Activated CD4-positive, alpha-beta T cell treated with anti-CD3 and anti-CD28 coated beads, Interleukin-2, amount 50 U/mL, for 16 hours (primary cell): ENCODE data around the gene PANK2.
A peak's percentile ranks its signal among the peaks of the same experiment; 100 is the strongest.

Experiments
- DNase-seq: peaks from one replicate; pipeline ENCODE4 v3.0.0-alpha.2; 2020

The PANK2 gene

DNA sequence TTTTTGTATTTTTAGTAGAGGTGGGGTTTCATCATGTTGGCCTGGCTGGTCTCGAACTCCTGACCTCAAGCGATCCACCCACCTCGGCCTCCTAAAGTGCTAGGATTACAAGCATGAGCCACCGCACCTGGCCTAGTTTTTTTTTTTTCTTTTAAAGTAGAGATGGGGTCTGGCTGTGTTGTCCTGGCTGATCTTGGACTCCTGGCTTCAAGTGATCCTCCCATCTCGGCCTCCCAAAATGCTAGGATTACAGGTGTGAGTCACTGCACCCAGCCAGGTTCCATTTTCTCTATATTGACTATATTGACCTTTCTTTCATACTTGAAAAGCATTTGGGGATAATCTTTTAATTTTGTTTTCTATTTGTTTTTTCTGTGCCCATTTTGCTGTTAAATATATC is 13.3 kb downstream of the PANK2 start:
- no peak for DNase-seq

DNA sequence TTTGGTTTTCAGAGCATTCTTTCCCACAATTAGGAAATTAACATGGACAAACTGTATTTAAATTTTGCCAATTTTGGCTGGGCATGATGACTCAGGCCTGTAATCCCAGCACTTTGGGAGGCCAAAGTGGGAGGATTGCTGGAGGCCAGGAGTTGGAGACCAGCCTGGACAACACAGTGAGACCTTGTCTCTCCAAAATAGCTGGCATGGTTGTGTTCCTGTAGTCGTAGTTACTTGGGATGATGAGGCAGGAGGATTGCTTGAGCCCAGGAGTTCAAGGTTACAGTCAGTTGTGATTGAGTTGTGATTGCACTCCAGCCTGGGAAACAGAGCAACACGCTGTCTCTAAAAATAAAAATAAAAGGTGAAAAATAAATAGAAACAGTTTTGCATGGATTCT is 15.0 kb downstream of the PANK2 start:
- no peak for DNase-seq

DNA sequence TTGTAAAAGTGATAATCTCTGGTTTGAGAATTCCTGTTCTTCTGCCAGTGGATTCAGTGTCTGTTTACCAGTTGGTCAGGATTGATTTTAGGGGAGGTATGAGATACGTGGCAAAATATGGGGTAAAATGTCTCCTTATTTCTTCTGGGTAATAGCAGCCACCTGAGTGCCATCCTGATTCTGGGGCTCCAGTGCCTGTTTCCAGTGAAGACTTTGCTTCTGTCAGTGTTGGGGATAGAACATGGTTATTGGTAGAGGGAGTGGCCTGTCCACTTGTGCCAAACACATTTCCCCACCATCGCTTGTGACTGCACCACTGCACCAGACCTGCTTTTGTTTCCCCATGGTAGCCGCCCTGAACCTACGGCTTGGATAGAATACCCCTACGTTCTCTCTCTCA is 15.7 kb downstream of the PANK2 start:
- DNase-seq: no peak

DNA sequence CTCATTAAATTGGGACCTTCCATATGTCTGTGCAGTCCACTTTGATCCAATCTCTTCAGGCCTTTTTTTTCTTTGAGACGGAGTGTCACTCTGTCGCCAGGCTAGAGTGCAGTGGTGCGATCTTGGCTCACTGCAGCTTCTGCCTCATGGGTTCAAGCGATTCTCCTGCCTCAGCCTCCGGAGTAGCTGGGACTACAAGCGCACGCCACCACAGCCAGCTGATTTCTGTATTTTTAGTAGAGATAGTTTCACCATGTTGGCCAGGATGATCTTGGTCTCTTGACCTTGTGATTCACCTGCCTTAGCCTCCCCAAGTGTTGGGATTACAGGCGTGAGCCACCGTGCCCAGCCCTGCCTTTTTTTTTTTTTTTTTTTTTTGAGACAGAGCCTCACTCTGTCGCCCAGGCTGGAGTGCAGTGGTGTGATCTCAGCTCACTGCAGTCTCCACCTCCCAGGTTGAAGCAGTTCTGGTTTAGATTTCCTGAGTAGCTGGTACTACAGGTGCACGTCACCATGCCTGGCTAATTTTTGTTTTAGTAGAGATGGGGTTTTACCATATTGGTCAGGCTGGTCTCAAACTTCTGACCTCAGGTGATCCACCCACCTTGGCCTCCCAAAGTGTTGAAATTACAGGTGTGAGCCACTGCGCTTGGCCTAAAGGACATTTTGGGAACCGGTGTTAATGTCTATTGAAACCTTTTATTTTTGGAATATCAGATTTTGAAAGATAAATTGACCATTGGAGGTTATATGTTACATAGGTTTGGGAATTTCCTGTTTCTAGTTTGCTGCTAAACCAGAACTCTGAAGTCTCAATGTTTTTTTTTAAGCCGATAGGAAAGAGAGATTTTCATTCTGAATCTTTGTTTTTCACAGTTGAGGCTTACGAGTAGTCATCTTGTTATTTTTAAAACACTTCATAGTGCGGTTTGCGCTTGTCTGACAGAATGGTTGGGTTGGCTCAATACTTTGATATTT is 17.8 kb downstream of the PANK2 start:
- peak; percentile 82 for DNase-seq

DNA sequence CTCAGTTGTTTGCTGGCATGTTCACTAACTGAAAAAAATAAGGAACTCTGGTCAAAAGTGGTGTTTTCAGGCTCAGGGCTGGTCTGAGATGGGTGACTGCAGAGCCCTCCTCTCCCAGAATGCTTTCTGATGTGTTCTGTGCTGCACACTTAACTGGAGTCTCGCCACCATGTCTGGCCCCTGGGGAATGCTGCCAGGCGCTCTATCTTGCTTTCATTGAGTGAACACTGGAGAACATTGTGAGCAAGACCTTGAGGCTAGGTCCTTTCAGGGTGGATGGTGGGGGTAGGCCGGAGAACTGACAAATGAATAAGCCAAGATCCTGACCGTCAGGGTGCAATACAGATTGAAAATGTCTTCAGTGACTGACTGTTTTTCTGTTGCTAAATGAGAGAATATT is 19.5 kb downstream of the PANK2 start:
- no peak for DNase-seq

DNA sequence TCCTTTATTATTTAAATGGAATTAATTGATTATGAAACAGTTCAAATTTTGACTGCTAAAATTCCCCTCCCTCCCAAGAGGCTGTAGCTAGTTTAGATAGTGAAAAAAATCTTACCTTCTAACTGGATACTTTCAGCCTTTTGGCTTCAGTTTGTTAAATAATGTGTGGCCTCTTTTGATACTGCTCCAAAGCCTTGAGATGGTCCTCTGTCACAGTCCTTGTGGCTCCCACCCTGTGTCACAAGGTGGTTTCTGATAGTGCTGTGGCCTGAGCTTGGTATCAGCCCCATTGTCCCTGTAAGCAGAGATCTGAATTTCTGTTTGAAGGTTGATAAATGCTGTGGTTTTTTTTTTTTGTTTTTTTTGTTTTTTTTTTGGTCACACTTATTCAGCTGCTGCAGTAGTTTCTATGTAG is 20.8 kb downstream of the PANK2 start:
- no peak for DNase-seq

DNA sequence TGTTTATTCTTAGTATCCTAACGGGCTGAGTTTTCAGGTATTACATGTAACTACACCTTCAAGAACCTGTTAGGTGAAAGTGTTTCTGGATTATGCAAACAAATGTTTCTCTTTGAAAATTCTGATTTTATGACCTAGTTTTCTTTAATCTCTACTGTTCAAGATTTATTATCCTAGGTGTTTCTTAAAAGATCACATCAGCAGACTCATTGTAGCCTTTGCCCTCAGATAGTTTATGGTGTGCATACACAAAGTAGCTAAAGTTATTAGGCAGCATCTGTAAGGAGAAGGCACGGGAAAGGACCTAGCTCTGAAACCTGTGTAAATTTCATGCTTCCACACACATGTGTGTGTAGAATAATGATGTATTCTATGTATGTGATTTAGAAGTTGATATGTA is 21.7 kb downstream of the PANK2 start:
- no peak for DNase-seq

DNA sequence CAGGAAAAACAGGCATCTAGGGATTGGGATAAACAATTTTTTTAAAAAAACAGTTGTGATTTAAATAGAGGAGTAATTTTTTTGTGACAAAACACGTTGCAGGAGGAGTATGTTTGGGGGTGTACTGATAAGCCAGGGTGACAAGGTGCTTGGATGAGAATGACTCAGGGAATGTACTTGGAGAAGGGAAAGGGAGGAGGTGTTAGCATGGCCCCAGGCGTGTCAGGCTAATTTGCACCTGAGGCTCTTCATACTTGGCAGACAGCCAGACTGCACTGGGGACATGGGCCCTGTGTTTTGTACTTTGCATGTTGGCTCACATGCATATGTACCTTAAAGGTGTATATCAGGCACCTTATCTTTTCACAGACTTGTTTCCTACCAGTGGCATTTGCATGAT is 22.8 kb downstream of the PANK2 start:
- DNase-seq: no peak

DNA sequence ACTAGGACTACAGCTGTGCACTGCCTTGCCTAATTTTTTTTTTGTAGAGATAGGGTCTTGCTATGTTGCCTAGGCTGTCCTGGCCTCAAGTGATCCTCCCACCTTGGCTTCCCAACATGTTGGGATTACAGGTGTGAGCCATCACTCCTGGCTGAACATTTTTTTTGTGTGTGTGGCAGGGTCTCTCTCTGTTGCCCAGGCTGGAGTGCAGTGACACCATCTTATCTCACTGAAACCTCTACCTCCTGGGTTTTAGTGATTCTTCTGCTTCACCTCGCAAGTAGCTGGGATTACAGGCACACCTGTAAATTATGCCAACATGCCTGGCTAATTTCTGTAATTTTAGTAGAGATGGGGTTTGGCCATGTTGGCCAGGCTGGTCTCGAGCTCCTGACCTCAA is 25.3 kb downstream of the PANK2 start:
- no peak for DNase-seq

DNA sequence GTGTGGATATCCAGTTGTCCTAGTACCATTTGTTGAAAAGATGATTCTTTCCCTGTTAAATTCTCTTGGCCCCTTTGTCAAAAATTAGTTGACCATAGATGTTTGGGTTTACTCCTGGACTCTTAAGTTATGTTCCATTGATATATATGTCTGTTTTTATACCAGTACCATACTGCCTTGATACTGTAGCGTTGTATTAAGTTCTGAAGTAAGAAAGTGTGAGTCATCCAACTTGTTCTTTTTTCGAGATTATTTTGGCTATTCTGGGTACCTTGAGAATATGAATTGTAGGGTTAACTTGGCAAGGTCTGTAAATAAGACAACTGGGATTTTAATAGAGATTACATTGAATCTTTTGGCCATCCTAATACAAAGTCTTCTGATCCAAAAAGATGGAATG is 26.5 kb downstream of the PANK2 start:
- no peak for DNase-seq

DNA sequence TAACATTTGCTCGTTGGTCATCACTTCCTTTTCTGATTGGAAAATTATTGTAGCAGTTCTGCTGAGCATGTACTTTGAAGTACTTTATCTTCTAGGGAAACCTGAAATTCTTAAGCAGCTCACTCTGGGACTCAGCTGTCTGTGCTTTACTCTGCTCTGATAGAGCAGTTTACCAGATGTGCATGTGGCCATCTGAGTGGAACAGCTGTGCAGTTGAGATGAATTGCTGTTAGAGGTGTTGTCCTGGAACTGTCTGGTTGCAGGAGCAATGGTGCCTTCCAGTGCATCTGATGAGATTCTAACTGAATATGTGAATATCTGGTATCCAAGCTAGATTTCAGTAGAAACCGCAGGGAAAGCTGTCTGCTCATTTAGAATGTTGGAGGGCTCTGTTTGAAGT is 27.2 kb downstream of the PANK2 start:
- DNase-seq: no peak

DNA sequence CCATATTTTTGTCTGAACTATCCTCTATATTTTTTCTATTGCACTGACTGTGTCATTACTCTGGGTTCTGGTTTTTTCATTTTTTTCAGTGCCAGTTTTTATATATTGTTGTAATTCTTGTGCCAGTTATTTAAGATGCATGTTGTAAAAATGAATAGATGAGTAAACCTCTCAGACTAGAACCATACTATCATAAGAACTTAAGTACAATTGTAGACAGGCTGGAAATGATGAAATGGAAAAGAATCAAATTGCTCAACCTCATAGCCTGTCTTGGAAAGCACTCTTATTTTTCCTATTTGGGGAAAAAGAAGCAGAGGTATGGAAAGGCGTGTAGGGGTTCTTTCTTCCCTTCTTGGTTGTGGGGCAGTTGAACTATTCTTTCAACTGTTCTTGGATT is 30.2 kb downstream of the PANK2 start:
- DNase-seq: no peak

DNA sequence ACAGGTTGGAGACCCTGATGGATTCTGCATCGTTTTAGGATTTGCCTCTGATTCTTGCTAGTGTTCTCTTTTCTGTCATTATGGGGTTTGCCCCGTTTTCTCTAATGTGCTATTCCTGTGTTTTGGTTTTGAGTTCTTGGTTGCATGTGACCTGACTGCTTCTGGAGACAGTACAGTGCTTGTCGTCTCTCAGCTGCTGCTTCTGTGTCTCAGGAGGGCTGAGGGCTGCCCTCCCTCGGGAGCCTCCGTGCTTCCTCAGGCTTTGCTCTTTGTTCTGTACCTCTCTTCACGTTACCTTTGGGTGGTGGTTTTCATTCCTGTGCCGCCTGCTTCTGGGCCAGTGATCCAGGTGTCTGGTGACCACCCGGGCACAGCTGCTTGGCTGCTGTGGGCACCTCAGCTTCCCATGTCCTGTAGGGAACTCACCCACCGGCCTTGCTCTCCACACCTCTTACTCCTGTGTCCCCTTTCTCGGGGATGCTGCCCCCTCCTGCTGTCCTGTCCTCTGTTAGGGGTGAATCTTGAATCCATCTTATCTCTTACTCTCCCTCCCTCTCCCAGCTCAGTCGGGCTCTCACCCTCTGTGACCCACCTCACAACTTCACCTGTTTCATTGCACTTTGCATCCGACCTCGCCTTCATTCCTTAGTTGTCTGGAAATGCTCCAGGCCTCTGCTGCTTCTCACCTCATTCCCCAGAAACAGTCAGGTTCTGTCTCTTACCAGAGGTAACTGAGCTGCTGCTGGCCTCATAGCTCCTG is 33.2 kb downstream of the PANK2 start:
- DNase-seq: no peak

DNA sequence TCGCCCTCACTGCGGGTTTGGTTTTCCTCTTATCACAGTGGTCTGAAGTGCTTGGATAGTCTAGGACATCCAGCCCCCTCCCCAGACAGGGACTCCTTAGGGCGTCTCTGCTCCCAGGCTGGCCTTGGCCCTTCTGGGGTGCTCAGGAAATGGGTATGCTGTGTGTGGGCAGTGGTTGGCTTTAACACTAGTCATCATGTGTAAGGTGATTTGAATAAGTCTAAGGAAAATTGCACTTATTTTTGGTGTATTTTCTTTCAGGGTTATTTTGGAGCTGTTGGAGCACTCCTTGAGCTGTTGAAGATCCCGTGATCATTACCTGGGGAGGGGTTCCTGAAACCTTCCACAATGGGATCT is 33.8 kb downstream of the PANK2 start:
- no peak for DNase-seq

DNA sequence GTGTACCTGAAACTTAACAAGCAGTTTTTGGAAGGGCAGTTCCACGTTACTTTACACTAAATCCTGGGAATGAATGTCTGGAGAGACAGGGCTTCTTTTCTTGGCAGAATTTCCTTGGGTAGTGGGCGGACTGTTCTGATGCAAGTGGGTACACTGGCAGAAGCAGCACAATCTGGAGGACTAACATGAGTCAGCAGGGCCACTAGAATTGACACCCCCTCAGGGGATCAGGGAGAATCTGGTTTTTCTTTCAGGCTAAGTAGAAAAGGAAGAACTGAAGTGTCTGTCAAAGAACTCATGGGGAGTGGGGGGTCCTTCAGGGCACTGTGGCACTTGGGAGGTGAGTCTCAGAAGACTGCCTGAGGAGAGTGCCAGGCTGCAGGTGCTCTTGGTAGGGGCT is 34.6 kb downstream of the PANK2 start:
- no peak for DNase-seq

DNA sequence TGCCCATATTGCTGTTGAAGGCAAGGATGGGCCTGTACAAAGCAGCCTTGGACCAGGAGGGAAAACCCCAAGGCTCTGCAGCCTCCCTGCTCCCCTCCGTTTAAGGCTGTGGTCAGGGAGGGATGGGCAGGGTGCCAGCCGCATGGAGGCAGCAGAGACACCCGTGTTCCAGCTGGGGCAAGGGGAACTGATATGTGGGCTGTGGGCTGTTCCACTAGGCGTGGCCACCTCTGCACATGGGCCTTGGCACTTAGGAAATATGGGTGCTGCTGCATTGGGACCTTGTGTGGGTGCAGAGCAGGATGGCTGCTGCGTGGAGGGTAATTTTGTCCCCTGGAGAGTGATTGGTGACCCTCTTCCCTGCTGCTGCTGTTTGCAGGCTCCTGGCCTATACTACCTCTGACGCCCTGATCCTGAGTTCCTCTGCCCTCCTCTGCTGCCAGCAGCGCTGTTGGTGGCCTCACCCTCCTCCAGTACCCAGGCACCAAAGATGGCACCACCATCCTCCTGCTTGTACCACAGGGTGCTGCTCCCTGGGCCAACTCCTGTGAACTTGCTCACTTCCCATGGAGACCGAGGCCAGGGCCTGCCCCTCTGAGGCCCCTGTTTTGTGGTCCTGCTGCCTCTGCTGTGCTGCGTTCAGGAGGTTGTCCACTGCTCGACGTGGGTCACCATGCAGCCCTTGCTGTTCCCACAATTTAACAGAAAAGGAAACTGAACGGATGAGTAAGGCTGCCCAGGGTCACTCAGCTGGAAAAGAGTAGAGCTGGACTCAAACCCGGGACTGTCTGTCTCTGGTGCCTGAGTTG is 35.3 kb downstream of the PANK2 start:
- no peak for DNase-seq

DNA sequence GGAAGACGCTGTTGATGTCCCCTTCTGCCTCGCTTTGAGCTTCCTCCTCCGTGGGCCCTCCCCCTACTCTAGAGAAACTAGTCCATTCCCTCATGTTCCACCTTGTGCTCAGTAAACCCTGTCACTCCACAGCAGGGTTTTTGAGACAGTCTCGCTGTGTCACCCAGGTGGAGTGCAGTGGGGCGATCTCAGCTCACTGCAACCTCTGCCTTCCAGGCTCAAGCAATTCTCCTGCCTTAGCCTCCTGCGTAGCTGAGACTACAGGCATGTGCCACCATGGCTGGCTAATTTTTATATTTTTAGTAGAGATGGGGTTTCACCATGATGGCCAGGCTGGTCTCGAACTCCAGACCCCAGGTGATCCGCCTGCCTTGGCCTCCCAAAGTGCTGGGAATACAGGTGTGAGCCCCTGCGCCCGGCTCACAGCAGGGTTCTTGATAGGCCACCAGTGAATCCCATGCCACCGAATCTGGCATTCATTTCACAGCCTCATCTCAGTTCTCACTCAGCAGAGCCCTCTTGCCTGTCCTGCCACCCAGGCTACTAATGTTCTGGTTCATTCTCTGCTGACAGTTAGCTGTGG is 36.0 kb downstream of the PANK2 start:
- DNase-seq: no peak

DNA sequence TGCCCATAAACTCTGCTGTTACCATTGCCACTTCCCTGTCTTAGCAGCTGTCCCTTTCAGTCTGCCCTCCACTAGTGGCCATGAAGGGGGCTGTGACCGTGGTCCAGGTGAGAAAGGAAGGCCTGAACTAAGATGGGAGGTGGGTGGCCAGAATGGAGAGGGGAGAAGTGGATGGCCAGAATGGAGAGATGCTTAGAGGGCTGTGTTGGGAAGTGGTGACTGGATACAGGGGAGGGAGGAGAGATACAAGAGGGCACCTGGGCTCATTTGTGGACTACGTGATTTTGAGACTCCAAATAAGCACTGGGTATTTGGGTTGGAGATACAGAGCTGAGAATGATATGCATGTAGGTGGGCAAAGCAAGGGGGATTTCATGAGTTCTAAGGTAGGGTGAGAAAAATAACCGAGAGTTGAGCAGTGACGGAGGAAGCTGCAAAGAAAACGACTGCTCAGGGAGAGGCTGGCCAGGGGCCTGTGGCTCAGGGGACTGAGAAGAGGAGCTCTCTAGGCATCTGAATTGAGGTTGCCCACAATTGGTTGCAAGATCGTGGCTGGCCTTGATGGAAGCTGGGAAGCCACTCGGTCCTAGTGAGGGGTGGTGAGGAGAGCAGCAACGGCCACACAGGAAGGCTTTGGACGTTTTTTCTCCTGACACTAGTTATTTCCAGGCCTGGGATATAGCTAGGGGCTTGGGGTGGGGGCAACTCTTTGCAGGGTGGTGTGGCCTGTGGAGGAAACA is 36.9 kb downstream of the PANK2 start:
- DNase-seq: no peak

DNA sequence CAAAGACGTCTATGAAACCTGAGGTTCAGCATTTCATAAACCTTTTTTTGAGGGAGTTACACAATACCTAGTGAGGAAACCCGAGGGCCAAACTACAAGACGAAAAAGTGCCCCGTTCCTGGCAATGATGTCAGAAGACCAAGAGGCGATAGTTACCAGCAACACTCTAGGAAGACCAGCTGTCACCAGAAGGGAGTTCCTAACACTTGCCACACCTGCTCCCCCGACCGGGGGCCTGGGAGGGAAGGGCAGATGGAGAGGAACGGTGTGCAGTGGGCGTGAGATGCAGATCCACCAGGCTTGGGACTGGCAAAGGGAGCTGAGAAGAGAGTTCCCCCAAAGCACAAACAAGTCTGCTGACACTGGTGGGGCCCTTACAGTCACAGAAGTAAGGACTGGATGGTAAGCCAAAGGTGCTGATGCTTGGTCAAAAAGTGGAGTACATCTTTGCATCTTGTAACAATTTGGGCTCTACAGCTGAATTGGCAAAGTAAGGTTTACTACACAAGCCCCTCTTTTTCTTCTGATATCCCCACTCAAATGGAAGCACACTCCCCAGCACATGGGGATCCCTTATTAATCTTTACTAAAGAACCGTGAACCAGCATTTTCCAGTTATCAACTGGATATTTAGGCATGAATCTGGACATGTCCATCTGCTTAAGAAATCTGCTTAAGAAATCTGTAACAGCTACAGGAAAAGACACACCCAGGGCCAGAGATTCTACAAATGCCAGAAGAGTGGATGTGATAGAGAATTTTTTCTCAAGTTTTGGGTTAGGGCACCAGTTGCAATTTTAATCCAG is 38.5 kb downstream of the PANK2 start:
- no peak for DNase-seq

DNA sequence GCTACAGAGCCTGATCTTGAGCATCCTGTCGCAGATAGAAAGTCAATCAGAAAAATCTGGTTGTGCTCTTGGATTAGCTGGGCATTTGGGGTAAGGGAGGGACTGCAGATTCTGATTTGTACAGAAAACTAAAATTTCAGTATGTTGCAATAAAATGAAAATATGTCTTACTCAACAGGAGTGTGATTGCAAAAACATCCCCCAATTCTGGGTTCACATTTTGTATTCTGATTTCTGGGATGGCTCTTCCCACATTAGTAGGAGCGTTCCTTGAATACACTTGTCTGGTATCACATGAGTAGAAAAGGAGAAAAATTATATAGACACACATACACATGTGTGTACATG is 40.5 kb downstream of the PANK2 start:
- no peak for DNase-seq
